WERI-Rb-1 (cell line): ENCODE measurements around the gene GGNBP2.
"Not testable (repeated sequence)": the region's sequence is repeated elsewhere in the genome, so short reads cannot be mapped to it uniquely, and the experiment has no call there.

Source experiments
- DNase-seq: peaks from one replicate; pipeline ENCODE4 v3.0.0-alpha.2; 2020
- H3K27ac ChIP-seq: fragments of 250-450 bp; sonication (Bioruptor Pico); 2 replicates; pipeline ENCODE4 v1.5.1; 2020; ENCODE audit warnings: mild to moderate bottlenecking, moderate library complexity
- H3K27me3 ChIP-seq: fragments of 250-450 bp; sonication (Bioruptor Pico); 2 replicates; pipeline ENCODE4 v1.5.1; 2021; ENCODE audit warnings: mild to moderate bottlenecking, low read depth, moderate library complexity; ENCODE audit not compliant: insufficient read depth, severe bottlenecking
- H3K36me3 ChIP-seq: fragments of 250-450 bp; sonication (Bioruptor Pico); 2 replicates; pipeline ENCODE4 v1.5.1; 2020; ENCODE audit warnings: mild to moderate bottlenecking, moderate library complexity
- H3K4me3 ChIP-seq: 2 replicates; pipeline ENCODE4 v1.5.1; 2011; ENCODE audit warnings: low read depth, mild to moderate bottlenecking, control low read depth, low read length
- H3K9me3 ChIP-seq: fragments of 250-450 bp; sonication (Bioruptor Pico); 2 replicates; pipeline ENCODE4 v1.5.1; 2021; ENCODE audit warnings: mild to moderate bottlenecking, moderate library complexity; ENCODE audit not compliant: severe bottlenecking
- CTCF ChIP-seq: IDR thresholded peaks from 2 replicates; pipeline ENCODE4 v1.5.1; 2011; ENCODE audit warnings: low read depth, mild to moderate bottlenecking, control low read depth, inconsistent platforms, low read length

The GGNBP2 gene

GRCh38 chr17:36504156-36504545 is 40.6 kb upstream of the GGNBP2 start:
- H3K4me3 ChIP-seq, result no peak overlapping the region
- peaks cover 93% of the 10 kb centered on the region for H3K36me3 ChIP-seq
- H3K9me3 ChIP-seq, result no peaks in the 10 kb centered on the region
- no peak for TF ChIP-seq CTCF
- no peak for DNase-seq
- no peaks in the 10 kb centered on the region for H3K27me3 ChIP-seq
- no peak overlapping the region; the same call in 1 of the 2 replicates for H3K27ac ChIP-seq

DNA sequence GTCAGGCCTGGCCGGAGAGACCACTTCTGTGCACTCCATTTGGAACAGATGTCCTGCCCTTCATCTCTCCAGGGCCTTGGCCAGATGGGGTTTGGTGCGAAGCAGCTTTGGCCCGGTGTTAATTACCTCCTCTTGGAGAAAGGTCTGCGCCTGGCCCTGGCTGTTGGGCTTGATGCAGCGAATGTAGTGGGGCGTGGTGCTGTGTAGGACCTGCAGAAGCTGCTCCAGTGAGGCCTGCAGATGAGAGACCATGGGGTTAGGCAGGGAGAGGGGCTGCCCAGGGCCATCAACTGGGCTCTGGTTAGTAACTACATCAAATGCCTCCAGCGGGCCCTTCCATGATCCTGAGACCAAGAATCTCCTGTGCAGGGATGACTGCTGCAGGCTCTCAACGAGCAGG is 39.5 kb upstream of the GGNBP2 start:
- H3K27ac ChIP-seq, result peak overlapping the region; percentile 26
- H3K27me3 ChIP-seq, result no peaks in the 10 kb centered on the region
- H3K4me3 ChIP-seq, result no peak overlapping the region
- peak; percentile 35 for DNase-seq
- no peaks in the 10 kb centered on the region for H3K9me3 ChIP-seq
- peaks cover 94% of the 10 kb centered on the region for H3K36me3 ChIP-seq
- TF ChIP-seq CTCF, result no peak

- H3K36me3 ChIP-seq, result peaks cover 94% of the 10 kb centered on the region
- no peak for DNase-seq
- H3K4me3 ChIP-seq, result no peak overlapping the region
- H3K27ac ChIP-seq, result no peak overlapping the region
- H3K9me3 ChIP-seq, result no peaks in the 10 kb centered on the region
- no peaks in the 10 kb centered on the region for H3K27me3 ChIP-seq
- TF ChIP-seq CTCF, result no peak
These were observed 38.4 kb upstream of the GGNBP2 start for GRCh38 chr17:36506249-36506826.

DNA sequence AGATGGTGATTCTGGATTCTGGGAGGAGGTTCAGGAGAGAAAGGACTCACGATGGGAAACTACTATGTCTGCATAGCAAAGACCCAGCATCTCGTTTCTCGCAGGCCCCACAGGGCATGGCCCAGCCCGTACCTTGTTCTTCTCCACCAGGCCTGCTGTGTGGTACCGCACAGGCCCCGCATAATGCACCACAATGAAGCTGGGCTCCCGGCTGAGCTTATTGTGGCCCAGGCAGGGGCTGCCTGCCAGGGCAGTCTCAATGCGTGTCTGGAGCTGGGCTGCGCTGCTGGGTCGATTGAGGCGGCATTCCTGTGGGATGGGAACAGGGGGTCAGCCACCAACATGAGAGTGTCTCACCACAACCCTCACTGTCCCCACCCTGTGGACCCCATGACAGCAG is 37.9 kb upstream of the GGNBP2 start:
- no peak for TF ChIP-seq CTCF
- H3K27me3 ChIP-seq, result no peaks in the 10 kb centered on the region
- H3K36me3 ChIP-seq, result peaks cover 94% of the 10 kb centered on the region
- no peak overlapping the region for H3K4me3 ChIP-seq
- H3K27ac ChIP-seq, result no peak overlapping the region
- no peak for DNase-seq
- H3K9me3 ChIP-seq, result no peaks in the 10 kb centered on the region

DNA sequence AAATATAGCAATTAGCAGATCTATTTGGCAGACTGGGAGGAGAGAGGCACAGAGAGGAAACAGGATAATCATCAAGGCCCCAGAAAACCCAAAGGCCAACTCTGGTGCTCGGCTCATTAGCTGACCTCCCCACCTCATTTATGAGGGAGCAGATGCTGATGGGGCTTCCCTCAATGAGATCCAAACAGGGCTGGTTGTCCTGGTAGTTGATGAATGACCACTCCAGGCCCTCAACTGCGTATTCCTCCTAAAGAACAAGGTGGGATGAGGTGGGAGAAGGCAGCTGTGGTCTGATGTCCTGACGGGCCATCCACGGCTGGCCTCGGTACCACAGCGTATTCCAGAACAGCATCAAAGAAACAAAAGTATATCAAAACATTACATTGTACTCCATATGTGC is 37.5 kb upstream of the GGNBP2 start:
- peaks cover 94% of the 10 kb centered on the region for H3K36me3 ChIP-seq

DNA sequence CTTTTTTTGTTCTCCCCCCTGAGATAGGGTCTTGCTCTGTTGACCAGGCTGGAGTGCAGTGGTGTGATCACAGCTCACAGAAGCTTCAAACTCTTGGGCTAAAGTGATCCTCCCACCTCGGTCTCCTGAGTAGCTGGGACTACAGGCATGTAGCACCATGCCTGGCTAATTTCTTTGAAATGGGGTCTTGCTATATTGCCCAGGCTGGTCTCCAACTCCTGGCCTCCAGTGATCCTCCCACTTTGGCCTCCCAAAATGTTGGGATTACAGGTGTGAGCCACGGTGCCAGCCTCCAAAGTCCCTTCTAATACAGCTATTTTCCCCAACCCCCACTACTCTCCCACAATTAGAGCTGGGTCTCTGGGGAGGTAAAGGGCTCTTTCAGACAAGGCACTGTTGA is 36.3 kb upstream of the GGNBP2 start:
- DNase-seq, H3K9me3 ChIP-seq, H3K27ac ChIP-seq, H3K27me3 ChIP-seq, H3K4me3 ChIP-seq: not testable (repeated sequence)
- H3K36me3 ChIP-seq, result peaks cover 91% of the 10 kb centered on the region

More for the DNA sequence above, 37.5 kb upstream of the GGNBP2 start:
- Histone ChIP-seq H3K9me3 (no peaks in the 10 kb centered on the region), H3K27me3 (no peaks in the 10 kb centered on the region), H3K27ac (no peak overlapping the region), H3K4me3 (no peak overlapping the region)
- DNase-seq, result no peak
- no peak for TF ChIP-seq CTCF
